Measurements from ENCODE around the gene HHIP. TPM values are rescaled to one million over a fixed set of nuclear protein-coding genes. Genes with fewer than 3 reads are reported as not detected.

HHIP gene
- total and polyA plus RNA-seq, 3 donors from 2014 or later: 3.5 to 5.3 (median 3.5) TPM

GRCh38 chr4:144653781-144654545 lies 8.0 kb downstream of the HHIP start:
- Histone ChIP-seq H3K36me3 (ENCODE audit: low read depth, missing control alignments) (no peaks in the 10 kb centered on the region), H3K27ac (no peak overlapping the region), H3K4me3 (no peak overlapping the region), H3K9me3 (no peaks in the 10 kb centered on the region), H3K4me1 (no peaks in the 10 kb centered on the region), H3K27me3 (no peaks in the 10 kb centered on the region)
- no peak for DNase-seq
- 84 to 88% methylated on average over 4 of the region's 4 CpGs for WGBS, 2 donors
- intact Hi-C loops (cut with DNase I; ENCODE audit: low total_unique reads): no loop called here
- TF ChIP-seq POLR2A (IDR thresholded peaks at IDR 0.05): no peak
- no peak for TF ChIP-seq CTCF (IDR thresholded peaks at IDR 0.05)

- no peak overlapping the region for H3K4me3 ChIP-seq
- H3K9me3 ChIP-seq: no peaks in the 10 kb centered on the region
- H3K27me3 ChIP-seq: no peaks in the 10 kb centered on the region
- no peak overlapping the region for H3K27ac ChIP-seq
- DNase-seq: no peak
- 90 to 92% methylated on average over 2 of the region's 2 CpGs for WGBS, 2 donors
- H3K36me3 ChIP-seq (ENCODE audit: low read depth, missing control alignments): no peaks in the 10 kb centered on the region
- intact Hi-C loops (cut with DNase I; ENCODE audit: low total_unique reads): no loop called here
- no peaks in the 10 kb centered on the region for H3K4me1 ChIP-seq
- TF ChIP-seq CTCF (IDR thresholded peaks at IDR 0.05) (no peak), POLR2A (IDR thresholded peaks at IDR 0.05) (no peak)
These were observed 9.5 kb downstream of the HHIP start for GRCh38 chr4:144655491-144655890.

- 12 to 33% methylated on average over 2 of the region's 2 CpGs for WGBS, 2 donors
- Histone ChIP-seq H3K4me3 (no peak overlapping the region), H3K36me3 (ENCODE audit: low read depth, missing control alignments) (no peaks in the 10 kb centered on the region), H3K27ac (no peak overlapping the region), H3K27me3 (no peaks in the 10 kb centered on the region), H3K4me1 (no peaks in the 10 kb centered on the region), H3K9me3 (no peaks in the 10 kb centered on the region)
- intact Hi-C loops (cut with DNase I; ENCODE audit: low total_unique reads): no loop called here
- DNase-seq: peak; percentile 38
- TF ChIP-seq CTCF (IDR thresholded peaks at IDR 0.05) (no peak), POLR2A (IDR thresholded peaks at IDR 0.05) (no peak)
These were observed 10.9 kb downstream of the HHIP start for GRCh38 chr4:144656850-144657249.

- intact Hi-C loops (cut with DNase I; ENCODE audit: low total_unique reads): no loop called here
- Histone ChIP-seq H3K9me3 (no peaks in the 10 kb centered on the region), H3K4me3 (no peak overlapping the region), H3K36me3 (ENCODE audit: low read depth, missing control alignments) (no peaks in the 10 kb centered on the region), H3K4me1 (no peaks in the 10 kb centered on the region), H3K27ac (no peak overlapping the region), H3K27me3 (no peaks in the 10 kb centered on the region)
- TF ChIP-seq CTCF (IDR thresholded peaks at IDR 0.05) (no peak), POLR2A (IDR thresholded peaks at IDR 0.05) (no peak)
- 90 to 94% methylated on average over 8 of the region's 8 CpGs for WGBS, 2 donors
- DNase-seq: no peak
These were observed 12.1 kb downstream of the HHIP start for GRCh38 chr4:144658015-144658567.

- H3K27ac ChIP-seq: no peak overlapping the region
- intact Hi-C loops (cut with DNase I; ENCODE audit: low total_unique reads): no loop called here
- no peak overlapping the region for H3K4me3 ChIP-seq
- no peaks in the 10 kb centered on the region for H3K27me3 ChIP-seq
- H3K36me3 ChIP-seq (ENCODE audit: low read depth, missing control alignments): no peaks in the 10 kb centered on the region
- WGBS, 2 donors: 9 to 52% methylated on average over 1 of the region's 1 CpG
- no peak for TF ChIP-seq POLR2A (IDR thresholded peaks at IDR 0.05)
- no peak for TF ChIP-seq CTCF (IDR thresholded peaks at IDR 0.05)
- no peaks in the 10 kb centered on the region for H3K9me3 ChIP-seq
- H3K4me1 ChIP-seq: no peaks in the 10 kb centered on the region
- DNase-seq: no peak
These were observed 12.9 kb downstream of the HHIP start for GRCh38 chr4:144658903-144659302.
